HEK293 (cell line): Measurements from ENCODE around the gene NMS.

Experiments
- CTCF ChIA-PET: fragments of 350-600 bp; formaldehyde crosslinking; extraction: SDS; loops from one replicate; lab custom pipeline; 2021; ENCODE audit warnings: antibody characterized with exemption; lab: Yijun Ruan, JAX
- POLR2A ChIA-PET: fragments of 300-600 bp; formaldehyde crosslinking; extraction: SDS; loops from one replicate; lab custom pipeline; 2020; ENCODE audit warnings: antibody characterized with exemption, inconsistent platforms; lab: Yijun Ruan, JAX
- H3K27ac ChIP-seq: fragments of 200-500 bp; sonication (Bioruptor generic); 2 replicates; pipeline ENCODE4 v1.5.1; 2014; ENCODE audit warnings: low read depth, low read length, control low read depth, inconsistent platforms; ENCODE audit errors: extremely low read depth
- H3K36me3 ChIP-seq, 2 experiments: fragments of 200-500 bp in 1 of 2; sonication (Bioruptor generic) in 1 of 2; 1 replicate in 1 of 2; 2 replicates in 1 of 2; pipeline ENCODE4 v1.5.1; 2014 to 2017; ENCODE audit warnings: inconsistent platforms in 2 of 2, low read length in 2 of 2; ENCODE audit not compliant: control insufficient read depth in 2 of 2, insufficient read depth in 1 of 2
- H3K4me1 ChIP-seq: fragments of 200-500 bp; sonication (Bioruptor generic); 2 replicates; pipeline ENCODE4 v1.5.1; 2014; ENCODE audit warnings: mild to moderate bottlenecking, low read length, inconsistent platforms; ENCODE audit not compliant: control insufficient read depth, insufficient read depth
- H3K4me3 ChIP-seq: 2 replicates; pipeline ENCODE4 v1.5.1; 2011; ENCODE audit warnings: low read depth, mild to moderate bottlenecking, control low read depth, low read length, moderate library complexity
- H3K9me3 ChIP-seq: fragments of 200-500 bp; sonication (Bioruptor generic); 2 replicates; pipeline ENCODE4 v1.5.1; 2014; ENCODE audit warnings: low read depth, low read length, inconsistent platforms; ENCODE audit not compliant: control insufficient read depth, insufficient read depth
- KLF16 ChIP-seq: fragments of 450-650 bp; formaldehyde crosslinking; IDR thresholded peaks from 2 replicates; pipeline ENCODE4 v1.5.1; 2017; ENCODE audit warnings: missing biosample characterization, missing genetic modification characterization
- SCRT1 ChIP-seq: fragments of 450-650 bp; formaldehyde crosslinking; IDR thresholded peaks from 2 replicates; pipeline ENCODE4 v1.5.1; 2016; ENCODE audit warnings: missing biosample characterization, missing genetic modification characterization, borderline replicate concordance
- TCF7L2 ChIP-seq: IDR thresholded peaks from 2 replicates; pipeline ENCODE4 v1.6.1; 2011; ENCODE audit warnings: low read depth, mild to moderate bottlenecking, inconsistent platforms, low read length, moderate library complexity, borderline replicate concordance
- ZFP69B ChIP-seq: fragments of 450-650 bp; formaldehyde crosslinking; IDR thresholded peaks from 2 replicates; pipeline ENCODE4 v1.5.1; 2016; ENCODE audit warnings: missing biosample characterization, missing genetic modification characterization
- ZNF175 ChIP-seq: fragments of 450-650 bp; formaldehyde crosslinking; IDR thresholded peaks from 2 replicates; pipeline ENCODE4 v1.5.1; 2016; ENCODE audit warnings: missing biosample characterization, missing genetic modification characterization
- ZNF544 ChIP-seq: fragments of 450-650 bp; formaldehyde crosslinking; IDR thresholded peaks from 2 replicates; pipeline ENCODE4 v1.5.0; 2017; ENCODE audit warnings: missing biosample characterization, missing genetic modification characterization
- ZSCAN30 ChIP-seq: fragments of 450-650 bp; IDR thresholded peaks from 2 replicates; pipeline ENCODE4 v1.5.1; 2018; ENCODE audit warnings: missing biosample characterization, mild to moderate bottlenecking, missing genetic modification characterization, moderate library complexity
- TF ChIP-seq, protein P1 (sequence below): fragments of 450-650 bp; formaldehyde crosslinking; IDR thresholded peaks from 2 replicates; pipeline ENCODE4 v1.5.1; 2016; ENCODE audit warnings: missing biosample characterization, missing genetic modification characterization

The NMS gene

DNA sequence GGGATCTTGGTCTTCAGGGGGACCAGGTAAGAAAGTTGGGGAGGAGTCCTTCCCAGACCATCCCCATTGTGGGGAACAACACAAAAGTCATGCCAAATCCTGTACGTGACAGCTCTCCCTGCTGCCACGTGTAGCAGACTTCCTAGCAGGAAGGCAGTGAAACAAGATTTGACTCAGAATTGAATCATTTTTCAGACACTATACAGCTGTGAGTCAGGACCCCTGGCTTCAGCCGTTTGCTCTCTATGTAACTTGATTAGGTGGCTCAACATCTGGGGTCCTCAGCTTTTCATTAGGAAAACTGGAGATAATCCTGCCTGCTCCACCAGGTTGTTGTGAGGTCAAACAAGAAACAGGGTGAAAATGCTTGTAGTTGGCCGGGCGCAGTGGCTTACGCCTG is 59.6 kb downstream of the NMS start:
- TF ChIP-seq KLF16 (tag by site-specific recombination) (no peak), ZFP69B (tag by site-specific recombination) (no peak), TCF7L2 (no peak), ZSCAN30 (tag by site-specific recombination) (no peak), SCRT1 (tag by site-specific recombination) (no peak), ZNF544 (tag by site-specific recombination) (no peak), ZNF175 (tag by site-specific recombination) (no peak)
- TF ChIP-seq, protein P1, sequence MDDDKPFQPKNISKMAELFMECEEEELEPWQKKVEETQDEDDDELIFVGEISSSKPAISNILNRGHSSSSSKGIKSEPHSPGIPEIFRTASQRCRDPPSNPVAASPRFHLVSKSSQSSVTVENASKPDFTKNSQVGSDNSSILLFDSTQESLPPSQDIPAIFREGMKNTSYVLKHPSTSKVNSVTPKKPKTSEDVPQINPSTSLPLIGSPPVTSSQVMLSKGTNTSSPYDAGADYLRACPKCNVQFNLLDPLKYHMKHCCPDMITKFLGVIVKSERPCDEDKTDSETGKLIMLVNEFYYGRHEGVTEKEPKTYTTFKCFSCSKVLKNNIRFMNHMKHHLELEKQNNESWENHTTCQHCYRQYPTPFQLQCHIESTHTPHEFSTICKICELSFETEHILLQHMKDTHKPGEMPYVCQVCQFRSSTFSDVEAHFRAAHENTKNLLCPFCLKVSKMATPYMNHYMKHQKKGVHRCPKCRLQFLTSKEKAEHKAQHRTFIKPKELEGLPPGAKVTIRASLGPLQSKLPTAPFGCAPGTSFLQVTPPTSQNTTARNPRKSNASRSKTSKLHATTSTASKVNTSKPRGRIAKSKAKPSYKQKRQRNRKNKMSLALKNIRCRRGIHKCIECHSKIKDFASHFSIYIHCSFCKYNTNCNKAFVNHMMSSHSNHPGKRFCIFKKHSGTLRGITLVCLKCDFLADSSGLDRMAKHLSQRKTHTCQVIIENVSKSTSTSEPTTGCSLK (tag by site-specific recombination), result no peak
- POLR2A ChIA-PET, result no interaction called here
- Histone ChIP-seq H3K4me1 (no peaks in the 10 kb centered on the region), H3K36me3 (no peaks in the 10 kb centered on the region), H3K9me3 (no peaks in the 10 kb centered on the region), H3K27ac (no peak overlapping the region), H3K4me3 (no peak overlapping the region)
- CTCF ChIA-PET, result interaction anchor here (0.7 kb wide), 1 partner anchor 84 kb away, joined by 7 read pairs; no protein-coding TSS in a partner anchor
